H9 (cell line): Measurements from ENCODE around the gene GREB1L. TPM values are rescaled to one million over a fixed set of nuclear protein-coding genes. Genes with fewer than 3 reads are reported as not detected.
A peak's percentile ranks its signal among the peaks of the same experiment; 100 is the strongest.

Source experiments
- DNase-seq: peaks from one replicate; pipeline ENCODE4 v3.0.0-alpha.2; 2017
- H2AFZ ChIP-seq: one replicate; pipeline ENCODE4 v1.6.1; 2013; ENCODE audit warnings: mild to moderate bottlenecking, low read length, control low read depth, moderate library complexity
- H2AK5ac ChIP-seq: 2 replicates; pipeline ENCODE4 v1.6.1; 2013; ENCODE audit warnings: low read length, control low read depth, mixed read lengths; ENCODE audit not compliant: insufficient read length
- H2BK120ac ChIP-seq: one replicate; pipeline ENCODE4 v1.6.1; 2013; ENCODE audit warnings: low read depth, mild to moderate bottlenecking, low read length, control low read depth, inconsistent platforms; ENCODE audit not compliant: poor library complexity, severe bottlenecking
- H2BK12ac ChIP-seq: 2 replicates; pipeline ENCODE4 v1.6.1; 2013; ENCODE audit warnings: low read length, control low read depth, mixed read lengths, low read depth; ENCODE audit not compliant: insufficient read length
- H2BK15ac ChIP-seq: 2 replicates; pipeline ENCODE4 v1.6.1; 2013; ENCODE audit warnings: low read depth, low read length, control low read depth
- H2BK20ac ChIP-seq: one replicate; pipeline ENCODE4 v1.6.1; 2013; ENCODE audit warnings: low read depth, mild to moderate bottlenecking, low read length, control low read depth, inconsistent platforms; ENCODE audit not compliant: poor library complexity, severe bottlenecking
- H2BK5ac ChIP-seq: 2 replicates; pipeline ENCODE4 v1.6.1; 2013; ENCODE audit warnings: low read length, control low read depth, mixed read lengths; ENCODE audit not compliant: insufficient read length
- H3K14ac ChIP-seq: 2 replicates; pipeline ENCODE4 v1.6.1; 2013; ENCODE audit warnings: low read length, control low read depth; ENCODE audit not compliant: insufficient read depth
- H3K18ac ChIP-seq: 2 replicates; pipeline ENCODE4 v1.6.1; 2013; ENCODE audit warnings: low read depth, mild to moderate bottlenecking, mixed read lengths, low read length, control low read depth; ENCODE audit not compliant: insufficient read length
- H3K23ac ChIP-seq: 2 replicates; pipeline ENCODE4 v1.6.1; 2013; ENCODE audit warnings: low read length, control low read depth, mixed read lengths, low read depth; ENCODE audit not compliant: insufficient read length
- H3K23me2 ChIP-seq: 2 replicates; pipeline ENCODE4 v1.6.1; 2013; ENCODE audit warnings: low read depth, mild to moderate bottlenecking, mixed read lengths, low read length, control low read depth; ENCODE audit not compliant: insufficient read length, poor library complexity, severe bottlenecking
- H3K27ac ChIP-seq: 2 replicates; pipeline ENCODE4 v1.5.1; 2013; ENCODE audit warnings: low read length, control low read depth, mixed read lengths, low read depth; ENCODE audit not compliant: insufficient read length
- H3K27me3 ChIP-seq: 2 replicates; pipeline ENCODE4 v1.6.1; 2013; ENCODE audit warnings: low read length, control low read depth, inconsistent platforms; ENCODE audit not compliant: insufficient read depth
- H3K4ac ChIP-seq: 2 replicates; pipeline ENCODE4 v1.6.1; 2013; ENCODE audit warnings: low read depth, mild to moderate bottlenecking, control low read depth, inconsistent platforms, low read length, moderate library complexity
- H3K4me1 ChIP-seq: 2 replicates; pipeline ENCODE4 v1.6.1; 2013; ENCODE audit warnings: low read length, control low read depth, inconsistent platforms; ENCODE audit not compliant: insufficient read depth
- H3K4me2 ChIP-seq: 2 replicates; pipeline ENCODE4 v1.6.1; 2013; ENCODE audit warnings: low read length, control low read depth, mixed read lengths; ENCODE audit not compliant: insufficient read length, insufficient read depth
- H3K56ac ChIP-seq: 2 replicates; pipeline ENCODE4 v1.6.1; 2013; ENCODE audit warnings: low read depth, mild to moderate bottlenecking, mixed read lengths, low read length, control low read depth; ENCODE audit not compliant: insufficient read length
- H3K79me1 ChIP-seq: 2 replicates; pipeline ENCODE4 v1.6.1; 2013; ENCODE audit warnings: low read depth, mild to moderate bottlenecking, moderate library complexity, low read length, control low read depth, inconsistent platforms; ENCODE audit not compliant: insufficient read depth, poor library complexity, severe bottlenecking
- H3K79me2 ChIP-seq: 2 replicates; pipeline ENCODE4 v1.6.1; 2013; ENCODE audit warnings: low read length, control low read depth, inconsistent platforms; ENCODE audit not compliant: insufficient read depth
- H3K9ac ChIP-seq: 2 replicates; pipeline ENCODE4 v1.6.1; 2013; ENCODE audit warnings: low read length, control low read depth, mixed read lengths; ENCODE audit not compliant: insufficient read length; ENCODE audit errors: extremely low read depth
- H3K9me3 ChIP-seq: one replicate; pipeline ENCODE4 v1.6.1; 2013; ENCODE audit warnings: low read depth, low read length, inconsistent platforms; ENCODE audit not compliant: control insufficient read depth
- H3T11ph ChIP-seq: one replicate; pipeline ENCODE4 v1.6.1; 2013; ENCODE audit warnings: mild to moderate bottlenecking, low read length, control low read depth, inconsistent platforms
- H4K20me1 ChIP-seq: one replicate; pipeline ENCODE4 v1.6.1; 2013; ENCODE audit not compliant: control insufficient read depth, insufficient read length, insufficient read depth
- H4K5ac ChIP-seq: 2 replicates; pipeline ENCODE4 v1.6.1; 2013; ENCODE audit warnings: low read depth, mild to moderate bottlenecking, mixed read lengths, low read length, control low read depth; ENCODE audit not compliant: insufficient read length
- H4K8ac ChIP-seq: replicated peaks from 2 replicates; pipeline ENCODE4 v1.6.1; 2013; ENCODE audit warnings: low read length, control low read depth, mixed read lengths, low read depth; ENCODE audit not compliant: insufficient read length
- H4K91ac ChIP-seq: 2 replicates; pipeline ENCODE4 v1.6.1; 2013; ENCODE audit warnings: low read depth, mild to moderate bottlenecking, moderate library complexity, mixed read lengths, low read length, control low read depth; ENCODE audit not compliant: insufficient read length
- H3K27ac Mint-ChIP-seq, 3 experiments: 2 replicates in 2 of 3; 3 replicates in 1 of 3; pipeline ENCODE4 v1.8.0; 2020 to 2021; ENCODE audit warnings: mixed read lengths in 3 of 3, mild to moderate bottlenecking in 1 of 3, moderate library complexity in 1 of 3
- H3K27me3 Mint-ChIP-seq: 2 replicates; pipeline ENCODE4 v1.8.0; 2021; ENCODE audit warnings: low read depth, mild to moderate bottlenecking, moderate library complexity, mixed read lengths
- H3K36me3 Mint-ChIP-seq, 3 experiments: 2 replicates in 2 of 3; 3 replicates in 1 of 3; pipeline ENCODE4 v1.8.0; 2020 to 2021; ENCODE audit warnings: low read depth in 3 of 3, mixed read lengths in 3 of 3; ENCODE audit not compliant: insufficient read depth in 1 of 3
- H3K4me1 Mint-ChIP-seq, 2 experiments: 2 replicates each; pipeline ENCODE4 v1.8.0; 2020; ENCODE audit warnings: mixed read lengths in 2 of 2
- H3K4me3 Mint-ChIP-seq, 2 experiments: 2 replicates in 1 of 2; 3 replicates in 1 of 2; pipeline ENCODE4 v1.8.0; 2020 to 2021; ENCODE audit warnings: mild to moderate bottlenecking in 2 of 2, mixed read lengths in 2 of 2, moderate library complexity in 1 of 2
- H3K9me3 Mint-ChIP-seq, 2 experiments: 2 replicates in 1 of 2; 3 replicates in 1 of 2; pipeline ENCODE4 v1.8.0; 2020; ENCODE audit warnings: mild to moderate bottlenecking in 2 of 2, mixed read lengths in 2 of 2, moderate library complexity in 1 of 2
- CTCF ChIP-seq: fragments of 200-600 bp; sonication (generic); conservative IDR thresholded peaks from 3 replicates; pipeline ENCODE4 v1.8.0; 2021; ENCODE audit warnings: antibody characterized with exemption, mild to moderate bottlenecking
- WGBS: extraction: QIAGEN DNeasy Blood & Tissue Kit; methylation state at CpG from one replicate; pipeline ENCODE4 v1.1.7; 2013; ENCODE audit warnings: missing lambda C conversion rate, low lambda C conversion rate, mixed read lengths; ENCODE audit not compliant: insufficient read length; ENCODE audit errors: extremely low coverage; 5-methylcytosine and 5-hydroxymethylcytosine counted together
- total RNA-seq: library from RNA; stranded (reverse); gene quantifications from 2 replicates; pipeline ENCODE4 v1.2.1, GENCODE V29; 2021

GREB1L gene
- total RNA-seq, 1 experiment from 2014 or later = 2.7 TPM

GRCh38 chr18:21509062-21509461 is 267.0 kb downstream of the GREB1L start:
- Histone ChIP-seq H3T11ph (no peak overlapping the region), H2BK20ac (no peak overlapping the region), H3K4me1 (no peaks in the 10 kb centered on the region), H3K27me3 (no peaks in the 10 kb centered on the region; the same call in 1 of the 2 replicates), H3K23ac (no peak overlapping the region), H3K56ac (no peak overlapping the region), H2BK12ac (no peak overlapping the region), H2AFZ (no peak overlapping the region), H4K20me1 (no peaks in the 10 kb centered on the region), H3K14ac (no peak overlapping the region), H4K8ac (no peak overlapping the region), H3K79me1 (no peaks in the 10 kb centered on the region), H3K4me2 (no peak overlapping the region), H2AK5ac (no peak overlapping the region), H4K5ac (no peak overlapping the region), H2BK15ac (no peak overlapping the region), H2BK120ac (no peak overlapping the region), H3K9me3 (no peaks in the 10 kb centered on the region), H3K23me2 (no peaks in the 10 kb centered on the region), H3K4ac (no peak overlapping the region), H3K79me2 (no peaks in the 10 kb centered on the region), H4K91ac (no peak overlapping the region), H3K18ac (no peak overlapping the region), H3K9ac (no peak overlapping the region), H2BK5ac (no peak overlapping the region), H3K27ac (no peak overlapping the region)
- no peak for DNase-seq
- H3K27ac Mint-ChIP-seq = peak overlapping the region in 1 of 3 experiments; percentile 50; a peak in 1 of 7 replicates
- H3K27me3 Mint-ChIP-seq = no peaks in the 10 kb centered on the region
- H3K36me3 Mint-ChIP-seq = peaks cover 5 to 28% (median 7%) of the 10 kb centered on the region in 3 experiments; a peak in 6 of 7 replicates
- no CpG with 5 or more reads among the region's 5 CpGs for WGBS
- no peak overlapping the region for H3K4me3 Mint-ChIP-seq
- TF ChIP-seq CTCF = peak; percentile 19; the same call in 1 of the 3 replicates
- H3K4me1 Mint-ChIP-seq = peaks cover 6 to 8% of the 10 kb centered on the region in 2 experiments
- no peaks in the 10 kb centered on the region; a peak in 1 of 5 replicates for H3K9me3 Mint-ChIP-seq
